Mammary epithelial cell (primary cell): ENCODE measurements around the gene ZNF664.

ENCODE experiments used
- EZH2 ChIP-seq: IDR thresholded peaks from 2 replicates; pipeline ENCODE4 v1.6.1; 2012; ENCODE audit warnings: low read length, inconsistent platforms, borderline replicate concordance
- TF ChIP-seq, protein P1 (sequence below), 2 donors: IDR thresholded peaks in 1 of 2; conservative IDR thresholded peaks in 1 of 2; 2 replicates each; pipeline ENCODE4 v1.5.1; 2011 to 2012; ENCODE audit warnings: inconsistent platforms in 2 of 2, low read length in 2 of 2, mild to moderate bottlenecking in 2 of 2, control low read depth in 1 of 2, low read depth in 1 of 2; ENCODE audit not compliant: insufficient read depth in 1 of 2; ENCODE audit errors: extremely low read depth in 1 of 2

DNA sequence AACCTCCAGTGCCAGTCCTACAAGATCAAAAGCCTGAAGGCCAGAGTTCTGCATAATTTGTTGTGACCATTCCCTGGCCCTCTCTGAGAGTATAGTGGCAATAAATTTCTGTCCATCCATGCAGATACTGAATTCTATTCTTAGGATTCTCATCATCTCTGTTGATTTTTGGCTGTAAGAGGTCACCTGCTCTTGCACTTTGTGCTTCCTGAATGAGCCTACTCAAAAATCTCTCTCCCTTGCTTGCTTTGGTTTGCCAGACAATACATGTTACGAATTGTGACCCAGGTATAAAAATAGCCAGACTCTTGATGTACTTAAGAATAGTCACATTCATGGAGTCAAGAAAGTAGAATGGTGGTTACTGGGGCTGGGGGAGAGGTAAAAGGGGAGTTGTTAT, 16.7 kb downstream of the ZNF664 start:
- TF ChIP-seq, protein P1, sequence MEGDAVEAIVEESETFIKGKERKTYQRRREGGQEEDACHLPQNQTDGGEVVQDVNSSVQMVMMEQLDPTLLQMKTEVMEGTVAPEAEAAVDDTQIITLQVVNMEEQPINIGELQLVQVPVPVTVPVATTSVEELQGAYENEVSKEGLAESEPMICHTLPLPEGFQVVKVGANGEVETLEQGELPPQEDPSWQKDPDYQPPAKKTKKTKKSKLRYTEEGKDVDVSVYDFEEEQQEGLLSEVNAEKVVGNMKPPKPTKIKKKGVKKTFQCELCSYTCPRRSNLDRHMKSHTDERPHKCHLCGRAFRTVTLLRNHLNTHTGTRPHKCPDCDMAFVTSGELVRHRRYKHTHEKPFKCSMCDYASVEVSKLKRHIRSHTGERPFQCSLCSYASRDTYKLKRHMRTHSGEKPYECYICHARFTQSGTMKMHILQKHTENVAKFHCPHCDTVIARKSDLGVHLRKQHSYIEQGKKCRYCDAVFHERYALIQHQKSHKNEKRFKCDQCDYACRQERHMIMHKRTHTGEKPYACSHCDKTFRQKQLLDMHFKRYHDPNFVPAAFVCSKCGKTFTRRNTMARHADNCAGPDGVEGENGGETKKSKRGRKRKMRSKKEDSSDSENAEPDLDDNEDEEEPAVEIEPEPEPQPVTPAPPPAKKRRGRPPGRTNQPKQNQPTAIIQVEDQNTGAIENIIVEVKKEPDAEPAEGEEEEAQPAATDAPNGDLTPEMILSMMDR (conservative IDR thresholded peaks at IDR 0.05 in 1 of 2, IDR thresholded peaks at IDR 0.05 in 1 of 2; ENCODE audit: extremely low read depth in 1 of 2, insufficient read depth in 1 of 2, low read depth in 1 of 2, low read length in 2 of 2), result no peak
- no peak for TF ChIP-seq EZH2
